HG03066 (cell line): Measurements from ENCODE around the gene PDE9A.

Experiments
- ATAC-seq: cut with Tn5 transposase; IDR thresholded peaks from one replicate; pipeline ENCODE4 v1.9.1; 2021; ENCODE audit warnings: low read depth; ENCODE audit not compliant: unreplicated experiment

The PDE9A gene

DNA sequence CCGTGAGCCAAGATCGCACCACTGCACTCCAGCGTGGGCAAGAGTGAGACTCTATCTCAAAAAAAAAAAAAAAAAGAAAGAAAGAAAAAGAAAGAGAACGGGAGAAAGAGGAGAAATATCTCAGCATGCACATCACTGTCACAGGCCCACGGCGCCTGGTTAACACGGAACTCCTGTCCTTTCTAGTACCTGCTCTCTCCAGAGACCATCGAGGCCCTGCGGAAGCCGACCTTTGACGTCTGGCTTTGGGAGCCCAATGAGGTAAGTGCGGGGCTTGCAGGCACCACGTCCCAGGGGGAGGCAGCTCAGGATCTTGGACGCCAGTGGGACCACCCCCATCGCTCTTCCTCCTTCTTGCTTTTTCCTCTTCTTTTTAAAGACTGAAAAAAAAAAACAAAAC, 100.4 kb downstream of the PDE9A start:
- no peak for ATAC-seq

GRCh38 chr21:42754270-42754933, 101.0 kb downstream of the PDE9A start:
- ATAC-seq: no peak

DNA sequence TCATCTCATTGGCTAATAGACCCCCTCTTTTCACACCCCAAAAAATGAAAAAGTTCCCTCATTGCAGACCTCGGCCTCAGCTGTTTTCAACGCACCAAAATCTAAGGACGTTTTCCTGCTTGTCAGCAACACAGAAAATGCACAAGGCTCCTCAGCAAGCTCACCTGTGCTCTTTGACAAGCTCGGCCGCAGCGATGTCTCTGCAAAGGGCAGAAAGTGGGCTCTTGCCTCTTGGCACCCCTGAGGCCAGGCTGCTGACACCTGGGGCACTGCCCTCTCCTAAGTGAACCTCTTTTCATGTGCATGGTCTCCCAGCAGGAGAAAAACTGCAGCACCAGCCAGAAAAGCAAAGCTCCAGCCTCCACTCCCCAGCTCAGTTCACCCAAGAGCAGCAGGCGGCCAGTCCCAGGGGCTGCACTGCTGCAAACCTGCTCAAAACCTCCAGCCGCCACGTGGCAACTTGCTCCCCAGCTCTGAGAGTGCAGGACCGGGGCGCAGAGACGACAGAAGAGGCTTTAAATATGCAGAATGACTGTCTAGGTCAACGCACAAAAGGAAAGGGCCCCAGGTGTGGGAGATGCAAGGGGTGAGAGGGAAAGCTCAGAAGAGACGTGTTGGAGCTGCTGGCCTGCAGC, 101.7 kb downstream of the PDE9A start:
- ATAC-seq: no peak

DNA sequence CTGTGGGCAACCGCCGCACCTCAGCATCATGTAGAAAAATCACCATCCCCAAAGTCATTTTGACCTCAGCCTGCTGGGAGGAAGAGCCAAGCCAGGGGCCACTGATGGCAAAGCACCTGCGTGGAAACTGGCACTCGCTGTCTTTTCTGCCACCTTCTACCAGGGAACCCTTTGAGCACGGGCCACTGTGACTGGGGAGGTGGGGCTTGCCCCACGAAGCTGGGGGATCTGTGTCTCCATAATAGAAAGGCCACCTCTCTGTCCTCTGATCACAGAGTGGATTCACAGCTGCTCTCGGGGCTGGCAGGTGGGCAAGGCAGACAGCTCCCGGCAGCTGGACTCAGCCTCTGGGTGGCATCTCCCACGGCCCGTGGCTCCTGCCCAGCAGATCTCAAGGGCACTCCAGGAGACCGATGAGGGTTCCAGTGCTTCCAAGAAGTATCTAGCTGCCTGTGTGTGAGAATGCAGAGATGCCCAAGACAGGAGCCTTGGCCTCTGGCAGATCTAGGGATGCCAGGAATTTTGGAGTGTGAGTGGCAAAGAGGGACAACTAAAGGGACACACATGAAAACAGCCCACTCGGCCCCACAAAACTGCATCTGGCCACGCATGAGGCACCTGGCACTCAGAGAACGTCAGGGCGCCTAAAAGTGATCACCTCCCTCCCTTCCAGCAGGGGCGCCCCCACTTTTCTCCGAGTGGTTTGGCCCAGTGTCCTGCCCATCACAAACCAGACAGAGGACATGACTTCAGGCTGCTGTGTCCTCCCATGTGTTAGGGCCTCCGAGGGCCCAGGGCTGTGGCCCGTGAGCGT, 102.6 kb downstream of the PDE9A start:
- no peak for ATAC-seq

DNA sequence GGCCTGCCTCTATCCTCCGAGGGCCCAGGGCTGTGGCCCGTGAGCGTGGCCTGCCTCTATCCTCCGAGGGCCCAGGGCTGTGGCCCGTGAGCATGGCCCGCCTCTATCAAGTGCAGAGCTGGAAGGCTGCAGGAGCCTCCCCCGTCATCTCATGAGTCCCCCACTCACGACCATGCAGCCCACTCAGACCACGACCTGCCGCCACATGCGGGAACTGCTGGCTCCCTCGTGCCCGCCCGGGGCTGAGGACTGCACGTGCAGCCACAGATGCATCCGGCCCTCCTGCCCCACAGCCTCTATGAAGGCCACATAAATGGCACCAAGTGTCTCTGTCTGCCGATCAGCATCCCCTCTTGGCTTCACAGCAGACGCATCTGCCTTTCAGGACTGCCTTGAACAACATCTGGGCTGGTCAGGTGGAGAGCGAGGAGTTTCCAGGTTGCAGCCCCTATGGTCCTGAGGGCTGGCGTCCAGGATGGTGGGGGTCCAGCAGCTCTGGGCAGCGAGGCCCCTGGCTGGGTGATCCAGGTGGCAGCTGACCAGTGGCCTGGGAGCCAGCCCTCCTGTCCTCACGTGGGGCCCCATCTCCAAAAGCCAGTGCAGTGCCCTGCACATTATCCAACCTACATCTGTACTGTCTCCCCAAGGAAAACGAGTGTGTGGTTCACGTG, 103.3 kb downstream of the PDE9A start:
- no peak for ATAC-seq

- no peak for ATAC-seq
Measured at GRCh38 chr21:42757422-42757821, 104.0 kb downstream of the PDE9A start.

GRCh38 chr21:42757826-42758655, 104.6 kb downstream of the PDE9A start:
- ATAC-seq: no peak

GRCh38 chr21:42758721-42759593, 105.5 kb downstream of the PDE9A start:
- ATAC-seq: no peak

DNA sequence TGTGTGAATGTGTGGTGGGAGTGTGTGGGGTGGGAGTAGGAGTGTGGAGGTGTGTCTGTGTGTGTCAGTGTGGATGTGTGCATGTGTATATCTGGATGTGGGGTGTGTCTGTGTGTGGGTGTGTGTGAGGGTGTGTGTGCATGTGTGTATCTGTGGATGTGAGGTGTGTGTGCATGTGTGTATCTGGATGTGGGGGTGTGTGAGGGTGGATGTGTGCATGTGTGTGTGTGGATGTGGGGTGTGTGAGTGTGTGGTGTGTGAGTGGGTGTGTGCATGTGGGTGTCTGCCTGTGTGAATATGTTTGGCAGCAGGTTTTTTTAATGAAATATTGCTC, 106.1 kb downstream of the PDE9A start:
- ATAC-seq: no peak

DNA sequence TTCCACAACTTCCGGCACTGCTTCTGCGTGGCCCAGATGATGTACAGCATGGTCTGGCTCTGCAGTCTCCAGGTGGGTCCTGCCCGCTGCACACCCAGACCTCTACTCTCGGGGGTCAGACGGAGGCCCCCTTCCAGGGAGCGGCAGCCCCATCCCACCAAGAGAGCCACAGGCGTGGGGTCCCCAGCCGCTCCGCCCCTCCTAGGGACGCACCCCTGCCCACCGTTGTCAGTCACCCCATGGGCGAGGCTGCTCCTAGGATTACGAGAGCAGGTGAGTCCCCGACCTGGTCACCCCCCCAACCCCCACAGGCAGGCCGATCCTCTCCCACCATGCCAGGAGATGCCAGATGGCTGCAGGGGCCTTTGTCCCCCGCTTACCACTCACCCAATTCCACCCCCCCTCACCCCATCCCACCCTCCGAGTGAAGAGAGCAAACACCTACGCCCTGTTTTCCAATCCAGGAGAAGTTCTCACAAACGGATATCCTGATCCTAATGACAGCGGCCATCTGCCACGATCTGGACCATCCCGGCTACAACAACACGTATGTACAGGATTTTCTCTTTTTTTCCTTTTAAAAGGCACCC, 107.0 kb downstream of the PDE9A start:
- ATAC-seq: no peak

DNA sequence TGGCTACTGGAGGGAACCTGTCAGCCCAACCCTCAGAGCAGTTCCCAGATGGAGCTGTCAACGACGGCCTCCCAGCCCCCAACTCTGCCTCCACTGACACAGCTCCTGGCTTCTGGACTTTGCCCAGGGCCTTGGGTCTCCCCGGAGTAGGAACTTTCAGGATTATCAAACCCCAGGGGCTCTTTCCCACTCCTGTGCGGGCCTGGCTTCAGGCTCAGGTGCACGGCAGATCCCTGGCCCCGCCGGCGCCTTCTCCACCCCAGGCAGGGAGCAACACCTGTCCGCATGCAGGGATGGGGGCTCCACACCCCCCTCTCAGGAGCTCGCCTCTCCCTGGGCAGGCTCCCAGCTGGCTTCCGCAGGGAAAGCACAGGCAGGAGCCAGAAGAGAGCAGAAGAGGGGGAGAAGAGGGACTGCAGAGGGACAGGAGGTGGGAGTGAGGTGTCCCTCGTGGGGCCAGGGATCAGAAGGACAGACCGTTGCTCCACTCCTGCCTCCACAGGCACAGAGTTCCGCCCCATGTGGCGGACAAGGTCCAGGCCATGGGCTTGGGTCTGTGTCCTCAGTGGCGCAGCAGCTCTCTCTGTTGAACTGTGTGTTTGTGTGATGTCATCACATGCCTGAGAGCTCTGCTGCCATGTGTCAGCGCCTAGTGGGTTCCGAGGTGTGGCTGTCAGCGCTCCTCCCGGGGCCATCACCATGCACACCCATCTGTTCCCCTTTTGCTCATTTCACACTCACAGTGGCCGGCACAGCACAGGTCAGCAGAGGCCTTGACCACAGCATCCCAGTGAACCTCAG, 107.7 kb downstream of the PDE9A start:
- no peak for ATAC-seq

- ATAC-seq: no peak
Measured at GRCh38 chr21:42761776-42762335, 108.4 kb downstream of the PDE9A start.

GRCh38 chr21:42763581-42764442, 110.4 kb downstream of the PDE9A start:
- no peak for ATAC-seq

- ATAC-seq: no peak
Measured at GRCh38 chr21:42764443-42764760, 111.0 kb downstream of the PDE9A start.

GRCh38 chr21:42764883-42765282, 111.5 kb downstream of the PDE9A start:
- no peak for ATAC-seq

DNA sequence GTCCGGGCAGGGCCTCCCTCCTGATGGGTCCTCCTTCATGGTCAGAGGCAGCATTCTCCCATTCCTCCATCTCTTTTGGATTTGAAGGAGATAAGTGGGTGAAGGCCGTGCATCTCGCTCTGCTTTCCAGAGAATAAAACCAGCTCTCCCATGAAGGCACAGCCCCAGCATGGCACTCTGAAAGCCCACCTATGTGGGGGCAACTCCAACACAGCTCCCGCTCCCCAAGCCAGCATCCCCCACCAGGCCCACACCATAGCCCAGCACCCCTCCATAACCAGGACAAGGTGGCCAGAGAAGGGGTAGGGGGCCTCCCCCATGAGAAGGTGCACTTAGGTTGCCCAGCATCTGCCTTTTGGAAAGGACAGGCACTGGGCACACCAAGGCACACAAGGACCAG, 112.2 kb downstream of the PDE9A start:
- no peak for ATAC-seq
